Stimulated activated CD8-positive, alpha-beta memory T cell treated with anti-CD3 and anti-CD28 coated beads, Interleukin-4, amount 100 ng/mL, for 1 hour (primary cell): ENCODE results near the gene KIF5A.

Experiments
- DNase-seq, 2 donors: peaks; one replicate each; pipeline ENCODE4 v3.0.0-alpha.2; 2020; ENCODE audit warnings: low read depth in 2 of 2, low spot score in 1 of 2

The KIF5A gene

GRCh38 chr12:57519796-57520052 is 30.1 kb upstream of the KIF5A start:
- DNase-seq: no peak

DNA sequence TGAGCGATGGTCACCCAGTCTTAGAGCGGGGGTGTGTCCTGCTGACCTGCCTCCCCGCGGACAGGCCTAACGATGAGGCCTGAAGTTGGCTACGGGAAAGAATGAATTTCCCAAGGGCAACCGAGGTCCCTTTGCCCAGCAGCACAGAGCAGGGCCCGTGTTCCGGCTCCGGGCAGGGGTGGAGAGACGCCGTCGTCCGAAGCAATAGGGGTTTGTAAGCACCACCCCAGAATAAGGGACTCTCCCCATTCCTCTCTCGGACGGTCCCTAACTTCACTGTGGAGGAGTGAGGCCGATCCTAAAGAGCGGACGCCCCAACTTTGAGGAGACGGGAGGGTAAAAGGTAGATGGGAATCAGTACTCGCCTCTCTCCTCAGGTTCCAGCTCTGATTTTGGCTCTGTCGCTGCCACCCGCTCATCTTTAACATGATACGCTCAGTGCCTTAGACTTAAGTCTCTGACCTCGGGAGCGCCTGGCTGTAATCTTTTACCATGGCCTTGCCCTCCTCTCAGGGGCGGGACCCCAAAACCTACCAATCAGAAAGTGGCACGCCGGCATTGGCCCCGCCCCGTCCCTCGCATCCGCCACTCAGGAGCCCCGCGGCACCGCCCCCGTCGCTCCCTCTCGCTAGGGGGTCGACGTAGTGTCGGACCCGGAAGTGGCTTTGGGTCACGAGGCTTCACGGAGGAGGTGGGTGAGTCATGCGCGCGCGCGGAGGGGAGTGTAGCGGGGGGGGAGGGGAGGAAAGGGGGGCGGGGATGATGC is 29.6 kb upstream of the KIF5A start, which contains the start of gene DDIT3:
DDIT3 (minus strand) TSS at position 462 of the 766 bp plus-strand sequence. CDS start 3,108 bp downstream, outside the sequence.
- DNase-seq: peak; percentile 99

DNA sequence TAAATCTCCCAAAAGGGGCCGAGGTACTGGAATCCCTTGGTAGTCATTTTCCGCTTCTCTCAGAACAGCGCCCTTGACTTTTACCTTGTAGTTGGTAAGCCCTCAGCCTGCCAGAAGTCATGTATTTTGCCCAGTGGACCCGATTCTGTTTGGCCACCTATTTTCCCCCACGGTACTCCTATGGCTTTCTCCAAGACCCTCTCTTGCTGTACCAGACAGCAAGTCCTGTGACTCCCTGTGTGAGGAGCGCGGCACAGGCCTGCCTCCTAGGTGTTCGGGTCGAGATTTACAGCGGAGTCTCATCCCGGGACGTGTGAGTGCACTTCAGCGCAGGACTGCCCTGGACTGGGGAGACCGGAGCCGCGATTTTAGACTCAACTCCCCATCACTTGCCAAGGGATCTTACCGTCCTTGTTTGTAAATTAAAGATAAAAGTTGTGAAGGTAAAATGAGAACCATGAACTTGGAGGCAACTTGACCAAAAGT is 28.3 kb upstream of the KIF5A start:
- DNase-seq: no peak

- DNase-seq: peak; percentile 69 to 75
Observed at GRCh38 chr12:57522011-57522886, 27.6 kb upstream of the KIF5A start, which contains the start of gene MBD6. MBD6 (plus strand) TSS chr12:57522824; CDS start chr12:57524304, 1,480 bp downstream.

- no peak for DNase-seq
Observed at GRCh38 chr12:57522887-57523705, 26.7 kb upstream of the KIF5A start.

DNA sequence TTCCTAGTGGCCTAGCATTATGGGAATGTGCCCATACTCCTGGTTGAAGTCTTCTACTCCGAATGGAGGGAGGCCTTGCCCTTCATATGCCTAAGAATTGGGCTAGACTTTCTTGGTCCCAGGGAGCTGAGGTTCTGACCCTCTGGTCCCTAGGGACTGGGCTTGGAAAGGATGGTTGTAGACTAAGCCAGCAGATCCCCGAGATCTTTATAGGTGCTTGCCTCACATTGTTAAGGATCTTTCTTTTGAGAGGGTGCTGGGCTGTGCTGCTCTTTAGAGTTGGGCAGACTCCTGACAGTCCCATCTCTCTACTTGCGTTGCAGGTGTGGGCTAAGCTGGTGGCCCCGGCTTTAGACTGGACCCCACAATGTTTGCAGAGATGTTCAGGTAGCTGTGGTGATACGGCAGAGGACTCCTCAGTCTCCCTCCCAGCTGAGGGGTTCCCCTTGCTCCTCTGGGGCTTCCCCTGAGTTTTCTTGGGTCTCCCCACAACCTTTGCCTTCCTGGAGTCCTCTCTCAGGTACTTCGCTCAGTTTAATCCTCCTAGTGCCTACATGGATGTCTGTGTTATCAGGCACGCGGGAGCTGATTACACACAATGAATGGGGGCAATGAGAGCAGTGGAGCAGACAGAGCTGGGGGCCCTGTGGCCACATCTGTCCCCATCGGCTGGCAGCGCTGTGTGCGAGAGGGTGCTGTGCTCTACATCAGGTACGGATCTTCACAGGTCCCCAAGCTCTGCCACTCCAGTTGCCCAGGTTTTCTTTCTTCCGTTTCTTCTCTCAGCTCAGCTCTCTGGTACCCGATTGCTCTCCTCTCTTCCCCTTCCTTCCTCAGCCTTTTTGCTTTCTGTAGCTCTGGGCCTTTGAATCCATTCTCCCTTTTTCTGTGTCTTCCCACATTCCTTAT is 25.9 kb upstream of the KIF5A start:
- DNase-seq: no peak

GRCh38 chr12:57524814-57525614 is 24.8 kb upstream of the KIF5A start:
- no peak for DNase-seq

GRCh38 chr12:57525615-57526383 is 24.0 kb upstream of the KIF5A start:
- no peak for DNase-seq

- DNase-seq: no peak
Observed at GRCh38 chr12:57526477-57527126, 23.2 kb upstream of the KIF5A start.

DNA sequence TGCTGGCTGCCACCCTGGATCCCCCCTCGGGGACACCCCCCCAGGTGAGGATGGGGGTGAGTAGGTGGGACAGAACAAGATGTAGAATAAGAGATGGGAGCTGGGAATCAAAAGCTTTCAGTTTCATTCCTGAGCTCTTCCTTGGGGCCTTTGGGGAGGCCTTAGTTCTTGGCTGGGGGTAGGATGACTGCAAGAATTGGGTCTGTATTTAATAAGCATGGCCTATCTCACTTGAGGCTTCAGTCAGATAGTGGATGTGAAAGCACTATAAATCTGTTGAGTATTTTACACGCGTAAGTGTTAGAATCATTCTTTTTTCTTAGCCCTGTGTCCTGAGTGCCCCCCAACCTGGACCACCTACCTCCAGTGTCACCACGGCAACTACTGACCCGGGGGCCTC is 22.7 kb upstream of the KIF5A start:
- no peak for DNase-seq

DNA sequence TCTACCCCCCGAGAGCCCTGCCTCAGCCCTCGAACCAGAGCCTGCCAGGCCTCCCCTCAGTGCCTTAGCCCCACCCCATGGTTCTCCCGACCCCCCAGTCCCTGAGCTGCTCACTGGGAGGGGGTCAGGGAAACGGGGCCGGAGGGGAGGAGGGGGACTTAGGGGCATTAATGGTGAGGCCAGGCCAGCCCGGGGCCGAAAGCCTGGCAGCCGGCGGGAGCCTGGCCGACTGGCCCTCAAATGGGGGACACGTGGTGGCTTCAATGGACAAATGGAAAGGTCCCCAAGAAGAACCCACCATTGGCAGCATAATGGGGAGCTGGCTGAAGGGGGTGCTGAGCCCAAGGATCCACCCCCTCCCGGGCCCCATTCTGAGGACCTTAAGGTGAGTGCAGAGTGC is 21.7 kb upstream of the KIF5A start:
- DNase-seq: no peak

DNA sequence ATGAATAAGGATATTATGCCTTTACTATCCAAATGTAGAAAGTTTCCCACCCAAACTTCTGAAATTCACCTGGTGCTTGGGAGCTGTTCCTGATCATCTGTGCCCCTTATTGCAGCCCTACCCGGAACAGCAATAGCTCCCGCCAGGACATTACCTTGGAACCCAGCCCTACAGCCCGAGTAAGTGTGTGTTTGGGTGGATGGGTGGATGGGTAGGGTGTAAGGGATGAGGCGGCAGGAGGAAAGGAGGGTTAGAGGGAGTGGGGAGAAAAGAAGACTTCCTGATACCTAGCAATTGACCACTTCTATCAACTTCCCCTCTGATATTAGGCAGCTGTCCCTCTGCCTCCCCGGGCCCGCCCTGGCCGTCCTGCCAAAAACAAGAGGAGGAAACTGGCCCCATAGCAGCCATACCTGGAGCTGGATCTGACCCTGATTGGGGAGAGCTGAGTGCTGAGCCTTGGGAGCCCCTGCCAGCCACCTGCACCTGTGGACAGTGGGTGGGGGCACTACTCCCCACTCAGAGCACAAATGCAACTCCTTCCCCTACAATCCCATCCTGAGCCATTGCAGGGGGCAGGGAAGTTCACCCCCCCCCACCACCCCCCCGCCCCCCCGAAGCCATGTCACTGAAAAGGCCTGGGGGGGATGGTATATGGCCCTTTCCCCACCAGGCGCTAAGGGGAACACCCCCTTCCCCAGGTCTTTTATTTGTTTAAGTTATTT is 20.9 kb upstream of the KIF5A start:
- DNase-seq: no peak

GRCh38 chr12:57529831-57530230 is 20.0 kb upstream of the KIF5A start:
- no peak for DNase-seq

DNA sequence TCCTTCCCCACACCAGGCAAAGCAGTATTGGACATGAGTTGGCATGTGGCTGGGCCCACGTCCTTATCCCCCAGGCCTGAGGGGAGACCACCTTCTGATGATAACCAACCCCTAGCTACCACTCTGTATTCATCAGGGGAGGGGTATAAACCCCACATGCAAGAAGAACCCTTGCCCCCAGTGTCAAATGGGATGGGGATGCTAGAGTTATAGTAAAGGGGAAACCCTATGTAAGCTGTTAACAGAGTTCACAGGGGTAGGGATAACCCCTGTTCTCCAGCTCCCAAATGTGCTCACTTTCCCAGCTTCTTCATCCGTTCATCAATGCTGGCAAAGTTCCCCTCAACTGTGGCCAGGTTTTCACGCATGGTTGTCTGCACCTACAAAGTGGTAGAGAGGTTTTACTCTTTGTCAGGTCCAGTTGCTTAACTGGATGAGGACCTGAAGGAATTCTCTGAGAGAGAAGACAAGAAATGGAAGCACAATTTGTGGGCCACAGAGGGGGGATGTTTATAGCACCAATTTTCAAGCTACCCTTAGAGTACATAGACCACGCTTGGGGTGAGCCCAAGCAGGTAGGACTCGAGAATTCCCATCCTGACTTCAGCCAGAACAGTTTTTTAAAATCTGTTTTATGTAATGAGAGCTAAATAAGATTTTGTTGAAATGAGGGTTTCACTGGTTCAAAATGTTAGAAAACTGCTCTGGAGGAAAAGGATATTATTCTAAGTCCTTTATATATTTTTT is 19.3 kb upstream of the KIF5A start:
- no peak for DNase-seq

GRCh38 chr12:57531836-57532235 is 18.0 kb upstream of the KIF5A start:
- DNase-seq: no peak

GRCh38 chr12:57533108-57533507 is 16.7 kb upstream of the KIF5A start:
- DNase-seq: no peak

- DNase-seq: no peak
Observed at GRCh38 chr12:57534250-57534649, 15.6 kb upstream of the KIF5A start.
